ENCODE measurements around the gene NOTCH3. TPM values are rescaled to one million over a fixed set of nuclear protein-coding genes. Genes with fewer than 3 reads are reported as not detected.
A peak's percentile ranks its signal among the peaks of the same experiment; 100 is the strongest.

The NOTCH3 gene
- total RNA-seq, 2 experiments from 2014 or later = not detected

GRCh38 chr19:15197942-15198341, 2.9 kb downstream of the NOTCH3 start:
- H3K9me3 Mint-ChIP-seq (ENCODE audit: low read depth) = no peaks in the 10 kb centered on the region
- peaks cover 1% of the 10 kb centered on the region for H3K36me3 Mint-ChIP-seq
- DNase-seq = no peak
- peaks cover 5% of the 10 kb centered on the region for H3K4me1 Mint-ChIP-seq
- CTCF ChIA-PET = no interaction called here
- ATAC-seq = no peak
- H3K27ac Mint-ChIP-seq = no peak overlapping the region
- H3K4me3 Mint-ChIP-seq = no peak overlapping the region
- H3K27me3 Mint-ChIP-seq = peaks cover 60% of the 10 kb centered on the region

GRCh38 chr19:15197275-15197941, 3.4 kb downstream of the NOTCH3 start:
- H3K4me3 Mint-ChIP-seq = no peak overlapping the region
- ATAC-seq = no peak

DNA sequence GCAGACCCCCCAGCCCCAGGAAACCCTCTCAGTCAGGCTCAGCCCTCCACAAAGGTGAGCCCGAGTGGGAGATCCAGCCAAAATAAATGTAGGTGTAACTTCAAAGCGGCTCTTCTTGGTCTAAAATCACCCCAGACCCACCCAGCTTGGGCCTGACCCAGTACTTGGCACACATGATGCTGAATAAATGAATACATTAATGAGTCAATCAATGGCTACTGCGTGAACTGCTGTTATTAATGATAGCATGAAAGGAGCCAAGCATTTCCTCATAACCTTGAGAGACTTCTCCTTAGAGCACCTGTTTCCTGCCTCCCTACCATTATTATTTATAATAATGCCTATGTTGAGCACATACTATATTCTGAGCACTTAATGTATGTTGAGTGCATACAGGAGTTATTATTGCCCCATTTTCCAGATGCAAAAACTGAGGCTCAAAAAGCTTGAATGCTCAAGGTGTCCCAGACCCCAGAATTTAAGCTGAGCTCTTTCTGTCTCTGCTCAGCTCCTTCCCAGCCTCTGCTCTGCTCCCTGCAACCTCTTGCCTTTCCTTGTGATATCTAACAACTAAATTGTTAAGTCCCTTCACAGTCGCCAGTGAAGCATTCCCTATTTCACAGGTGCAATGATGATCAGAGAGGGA, 4.3 kb downstream of the NOTCH3 start:
- no peaks in the 10 kb centered on the region for H3K9me3 Mint-ChIP-seq (ENCODE audit: low read depth)
- H3K27ac Mint-ChIP-seq = no peak overlapping the region
- H3K36me3 Mint-ChIP-seq = peaks cover 1% of the 10 kb centered on the region
- H3K4me3 Mint-ChIP-seq = no peak overlapping the region
- H3K4me1 Mint-ChIP-seq = peaks cover 5% of the 10 kb centered on the region
- ATAC-seq = no peak
- H3K27me3 Mint-ChIP-seq = peaks cover 50% of the 10 kb centered on the region
- DNase-seq = no peak
- CTCF ChIA-PET = no interaction called here

More at GRCh38 chr19:15197275-15197941, 3.4 kb downstream of the NOTCH3 start:
- no peak for DNase-seq
- Mint-ChIP-seq H3K27me3 (peaks cover 56% of the 10 kb centered on the region), H3K36me3 (peaks cover 1% of the 10 kb centered on the region), H3K9me3 (ENCODE audit: low read depth) (no peaks in the 10 kb centered on the region), H3K27ac (no peak overlapping the region), H3K4me1 (peaks cover 5% of the 10 kb centered on the region)
- CTCF ChIA-PET = no interaction called here

GRCh38 chr19:15195371-15196334, 5.1 kb downstream of the NOTCH3 start:
- CTCF ChIA-PET = no interaction called here
- DNase-seq (no peak), ATAC-seq (peak; percentile 36)
- Mint-ChIP-seq H3K4me3 (no peak overlapping the region), H3K4me1 (peaks cover 2% of the 10 kb centered on the region), H3K27me3 (peaks cover 45% of the 10 kb centered on the region), H3K9me3 (ENCODE audit: low read depth) (no peaks in the 10 kb centered on the region), H3K27ac (no peak overlapping the region), H3K36me3 (peaks cover 1% of the 10 kb centered on the region)

DNA sequence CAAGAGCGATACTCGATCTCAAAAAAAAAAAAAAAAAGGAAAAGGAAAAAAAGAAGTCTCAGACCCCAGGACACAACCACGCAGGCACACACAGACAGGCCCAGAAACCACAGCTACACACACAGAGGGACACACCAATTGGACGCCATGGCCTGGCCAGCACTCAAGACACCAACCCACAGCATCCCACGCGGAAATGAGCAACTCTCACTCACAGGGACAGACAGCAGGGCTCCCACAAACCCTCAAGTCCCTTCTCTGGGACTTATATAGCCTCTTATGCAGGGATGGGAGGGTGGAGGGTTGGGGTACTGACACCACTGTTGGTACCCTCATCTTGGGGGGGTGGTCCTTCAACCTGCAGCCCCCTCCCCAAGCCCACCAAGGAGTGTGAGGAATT, 5.9 kb downstream of the NOTCH3 start:
- Mint-ChIP-seq H3K4me3 (no peak overlapping the region), H3K36me3 (peaks cover 1% of the 10 kb centered on the region), H3K4me1 (peaks cover 2% of the 10 kb centered on the region), H3K27me3 (peaks cover 42% of the 10 kb centered on the region), H3K27ac (no peak overlapping the region), H3K9me3 (ENCODE audit: low read depth) (no peaks in the 10 kb centered on the region)
- ATAC-seq (no peak), DNase-seq (no peak)
- CTCF ChIA-PET = no interaction called here

- Mint-ChIP-seq H3K9me3 (ENCODE audit: low read depth) (no peaks in the 10 kb centered on the region), H3K4me1 (no peaks in the 10 kb centered on the region), H3K36me3 (no peaks in the 10 kb centered on the region), H3K27me3 (peaks cover 24% of the 10 kb centered on the region), H3K4me3 (no peak overlapping the region), H3K27ac (no peak overlapping the region)
- CTCF ChIA-PET = no interaction called here
- DNase-seq (no peak), ATAC-seq (no peak)
These were observed 8.8 kb downstream of the NOTCH3 start for GRCh38 chr19:15191982-15192381.

GRCh38 chr19:15191514-15191913, 9.3 kb downstream of the NOTCH3 start:
- H3K4me3 Mint-ChIP-seq = no peak overlapping the region
- DNase-seq = no peak
- no peaks in the 10 kb centered on the region for H3K9me3 Mint-ChIP-seq (ENCODE audit: low read depth)
- no peak for ATAC-seq
- no peaks in the 10 kb centered on the region for H3K36me3 Mint-ChIP-seq
- H3K4me1 Mint-ChIP-seq = no peaks in the 10 kb centered on the region
- H3K27ac Mint-ChIP-seq = no peak overlapping the region
- peaks cover 19% of the 10 kb centered on the region for H3K27me3 Mint-ChIP-seq
- CTCF ChIA-PET = no interaction called here

DNA sequence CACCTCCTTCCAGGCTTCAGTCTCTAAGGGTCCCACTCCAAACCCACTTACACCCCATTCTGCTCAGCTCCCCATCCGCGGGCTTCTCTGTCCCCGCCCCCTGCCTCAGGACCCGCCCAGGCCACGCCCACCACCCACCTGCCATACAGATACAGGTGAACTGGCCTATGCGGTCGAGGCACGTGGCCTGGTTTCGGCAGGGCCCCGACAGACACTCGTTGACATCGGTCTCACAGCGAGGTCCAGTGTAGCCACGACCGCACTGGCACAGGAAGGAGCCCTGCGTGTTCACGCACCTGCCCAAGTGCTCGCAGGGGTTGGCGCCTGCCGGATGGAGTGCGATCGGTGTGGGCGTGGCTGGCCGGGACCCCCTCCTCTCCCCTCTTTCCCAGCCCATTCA, 11.9 kb downstream of the NOTCH3 start:
- Mint-ChIP-seq H3K4me3 (no peak overlapping the region), H3K27ac (no peak overlapping the region), H3K9me3 (ENCODE audit: low read depth) (no peaks in the 10 kb centered on the region), H3K4me1 (no peaks in the 10 kb centered on the region), H3K36me3 (no peaks in the 10 kb centered on the region), H3K27me3 (no peaks in the 10 kb centered on the region)
- CTCF ChIA-PET = no interaction called here
- ATAC-seq = no peak
- no peak for DNase-seq

DNA sequence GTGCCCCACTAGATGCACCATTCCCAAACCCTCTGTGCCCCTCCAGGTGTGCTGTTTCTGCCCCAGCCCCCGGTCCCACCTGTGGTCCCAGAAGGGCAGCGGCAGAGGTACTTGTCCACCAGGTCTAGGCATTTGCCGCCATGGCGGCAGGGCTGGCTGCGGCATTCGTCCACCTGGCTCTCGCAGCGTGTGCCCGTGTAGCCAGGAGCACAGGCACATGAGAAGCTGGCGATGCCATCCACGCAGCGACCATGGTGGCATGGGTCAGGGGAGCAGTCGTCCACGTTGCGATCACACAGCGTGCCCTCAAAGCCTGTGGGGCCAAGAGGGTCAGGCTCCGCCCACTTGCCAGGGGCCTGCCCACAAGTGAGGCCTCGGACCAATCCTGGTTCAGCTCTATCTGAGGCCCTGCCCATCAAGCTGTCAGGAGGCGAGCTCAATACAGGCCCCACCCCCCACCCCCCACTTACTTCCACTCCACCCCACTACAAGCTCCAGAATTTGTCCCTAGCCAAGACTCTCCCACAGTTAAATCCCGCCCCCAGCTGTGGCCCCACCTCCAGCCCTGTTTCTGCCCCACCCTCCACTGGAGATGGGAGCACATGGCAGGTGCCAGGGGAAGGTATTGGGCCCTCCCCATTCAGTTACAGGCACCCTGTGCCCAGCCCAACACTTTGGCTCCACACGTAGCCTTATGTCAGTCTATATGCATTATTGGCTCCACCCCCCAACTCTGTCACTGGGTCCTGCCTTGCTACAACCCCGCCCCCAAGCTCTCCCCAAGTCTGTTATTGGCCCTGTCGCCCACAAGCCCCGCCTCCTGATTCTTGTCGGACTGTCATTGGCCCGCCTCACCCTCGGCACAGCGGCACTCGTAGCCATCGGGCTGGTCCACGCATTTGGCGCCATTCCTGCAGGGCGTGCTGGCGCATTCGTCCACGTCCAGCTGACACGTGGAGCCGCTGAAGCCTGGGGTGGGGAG, 13.5 kb downstream of the NOTCH3 start:
- Mint-ChIP-seq H3K27ac (no peak overlapping the region), H3K9me3 (ENCODE audit: low read depth) (no peaks in the 10 kb centered on the region), H3K27me3 (no peaks in the 10 kb centered on the region), H3K4me3 (no peak overlapping the region), H3K4me1 (no peaks in the 10 kb centered on the region), H3K36me3 (no peaks in the 10 kb centered on the region)
- ATAC-seq (peak; percentile 36), DNase-seq (no peak)
- CTCF ChIA-PET = no interaction called here

DNA sequence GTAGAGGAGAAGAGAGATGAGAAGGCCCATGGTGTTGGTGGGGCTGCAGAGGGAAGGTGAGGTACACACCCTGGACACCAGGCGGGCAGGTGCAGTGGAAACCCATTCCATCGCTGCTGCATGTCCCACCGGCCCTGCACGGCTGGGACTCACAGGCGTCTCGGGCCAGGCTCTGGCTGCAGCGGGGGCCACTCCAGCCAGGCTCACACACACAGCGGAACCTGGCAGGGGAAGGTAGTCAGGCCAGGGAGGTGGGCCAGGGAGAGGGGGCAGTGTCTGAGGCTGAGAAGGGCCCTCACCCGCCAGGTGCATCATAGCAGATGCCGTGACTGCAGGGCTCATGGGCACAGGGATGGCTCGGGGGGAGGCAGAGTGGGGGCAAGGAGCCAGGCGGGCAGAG, 15.6 kb downstream of the NOTCH3 start:
- Mint-ChIP-seq H3K27ac (no peak overlapping the region), H3K27me3 (no peaks in the 10 kb centered on the region), H3K4me1 (no peaks in the 10 kb centered on the region), H3K36me3 (no peaks in the 10 kb centered on the region), H3K4me3 (no peak overlapping the region), H3K9me3 (ENCODE audit: low read depth) (no peaks in the 10 kb centered on the region)
- CTCF ChIA-PET = no interaction called here
- ATAC-seq (no peak), DNase-seq (no peak)

GRCh38 chr19:15184776-15185175, 16.0 kb downstream of the NOTCH3 start:
- CTCF ChIA-PET = no interaction called here
- H3K4me3 Mint-ChIP-seq = no peak overlapping the region
- no peak for DNase-seq
- H3K9me3 Mint-ChIP-seq (ENCODE audit: low read depth) = no peaks in the 10 kb centered on the region
- H3K27me3 Mint-ChIP-seq = no peaks in the 10 kb centered on the region
- no peaks in the 10 kb centered on the region for H3K4me1 Mint-ChIP-seq
- H3K36me3 Mint-ChIP-seq = no peaks in the 10 kb centered on the region
- no peak for ATAC-seq
- no peak overlapping the region for H3K27ac Mint-ChIP-seq

DNA sequence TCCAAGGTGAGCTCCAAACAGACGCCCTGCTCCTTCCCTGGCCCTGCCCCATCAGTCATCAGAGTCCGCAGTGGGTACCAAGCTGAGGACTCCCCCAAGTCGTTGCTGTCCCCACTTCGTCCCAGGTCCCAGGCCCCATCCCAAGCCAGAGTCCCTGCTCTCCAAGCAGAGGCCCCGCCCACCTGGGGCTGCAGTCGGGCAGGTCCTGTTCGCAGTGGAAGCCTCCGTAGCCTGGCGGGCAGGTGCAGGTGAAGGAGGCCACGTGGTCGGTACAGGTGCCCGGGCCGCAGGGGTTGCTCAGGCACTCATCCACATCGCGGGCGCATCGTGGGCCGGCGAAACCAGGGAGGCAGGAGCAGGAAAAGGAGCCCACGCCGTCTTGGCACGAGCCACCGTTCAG, 19.4 kb downstream of the NOTCH3 start:
- Mint-ChIP-seq H3K4me3 (no peak overlapping the region), H3K27me3 (peaks cover 4% of the 10 kb centered on the region), H3K4me1 (peaks cover 4% of the 10 kb centered on the region), H3K27ac (no peak overlapping the region), H3K36me3 (no peaks in the 10 kb centered on the region), H3K9me3 (ENCODE audit: low read depth) (no peaks in the 10 kb centered on the region)
- no peak for ATAC-seq
- DNase-seq = no peak
- CTCF ChIA-PET = interaction anchor here (0.5 to 0.8 kb wide), 2 partner anchors 50 to 692 kb away, joined by 3 read pairs; no protein-coding TSS in a partner anchor
